OCI-LY3 (cell line): Measurements from ENCODE around the gene NOSTRIN.

Source experiments
- CTCF ChIP-seq: fragments of 200-600, 300-600 bp; sonication (generic); IDR thresholded peaks from 2 replicates; pipeline ENCODE4 v1.5.1; 2014; ENCODE audit warnings: antibody characterized with exemption, low read length, low read depth
- EZH2phosphoT487 ChIP-seq: fragments of 200-600 bp; shearing (Covaris generic); IDR thresholded peaks from 2 replicates; pipeline ENCODE4 v1.6.1; 2018; ENCODE audit warnings: antibody characterized with exemption, mixed run types, low read depth

DNA sequence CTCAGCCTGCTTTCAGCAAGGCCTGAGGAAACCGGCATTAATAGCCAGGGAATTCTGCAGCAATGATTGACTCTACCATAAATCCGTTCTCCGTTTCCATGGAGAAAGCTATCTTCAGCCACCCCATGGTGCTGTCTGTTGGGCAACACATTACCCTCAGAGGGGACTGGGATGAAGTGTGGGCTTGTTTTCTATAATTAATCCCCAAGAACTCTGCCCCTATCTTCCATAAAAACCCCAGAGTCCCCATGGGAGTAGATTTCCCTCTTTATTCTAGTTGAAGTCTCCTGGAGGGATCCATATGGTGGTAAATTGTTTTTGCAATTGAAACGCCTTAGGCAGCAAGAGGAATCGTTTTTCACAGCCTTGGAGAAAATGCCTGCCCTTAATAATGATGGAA is 107.9 kb downstream of the NOSTRIN start:
- TF ChIP-seq CTCF (no peak), EZH2phosphoT487 (no peak)
